Right lobe of liver (tissue), 6 donors: ENCODE results near the gene HTR5A. TPM values are rescaled to one million over a fixed set of nuclear protein-coding genes. Genes with fewer than 3 reads are reported as not detected.

Experiments used
- ATAC-seq, 4 donors: fragments of 200-7000 bp; cut with Tn5 transposase; one replicate each; pipeline ENCODE4 v1.9.1; 2020; ENCODE audit warnings: mild to moderate bottlenecking in 4 of 4, moderate library complexity in 4 of 4
- DNase-seq, 3 donors: peaks; one replicate each; pipeline ENCODE4 v3.0.0-alpha.2; 2020
- H3K27ac ChIP-seq, 3 donors: fragments of 200-600 bp; one replicate each; pipeline ENCODE4 v1.8.0; 2022
- H3K27me3 ChIP-seq, 2 donors: fragments of 200-600 bp; one replicate each; pipeline ENCODE4 v1.8.0; 2022
- H3K36me3 ChIP-seq, 4 donors: fragments of 200-600 bp; sonication (generic) in 1 of 4; one replicate each; pipeline versions ENCODE4 v1.5.1 to v1.8.0; 2017 to 2022; ENCODE audit warnings: control low read depth in 1 of 4
- H3K4me1 ChIP-seq, 4 donors: fragments of 200-600 bp; sonication (generic) in 1 of 4; one replicate each; pipeline versions ENCODE4 v1.5.1 to v1.8.0; 2017 to 2022; ENCODE audit warnings: control low read depth in 1 of 4
- H3K4me3 ChIP-seq, 3 donors: fragments of 200-600 bp; one replicate each; pipeline ENCODE4 v1.8.0; 2022
- H3K9me3 ChIP-seq, 4 donors: fragments of 200-600 bp; sonication (generic) in 1 of 4; one replicate each; pipeline versions ENCODE4 v1.5.1 to v1.8.0; 2017 to 2022; ENCODE audit warnings: control low read depth in 1 of 4
- POLR2A ChIP-seq: fragments of 450-650 bp; IDR thresholded peaks from one replicate; pipeline ENCODE4 v1.6.1; 2017; ENCODE audit warnings: antibody characterized with exemption, mild to moderate bottlenecking
- WGBS: methylation state at CpG from one replicate; pipeline ENCODE4 v1.1.6; 2018; ENCODE audit warnings: low coverage, low lambda C conversion rate; ENCODE audit not compliant: insufficient coverage; ENCODE audit errors: missing lambda C conversion rate; 5-methylcytosine and 5-hydroxymethylcytosine counted together
- intact Hi-C, 2 donors: fragments of 100-400 bp; cut with DNase I; formaldehyde crosslinking; loops; one replicate each; pipeline versions ENCODE4 v1.11.2 to v1.14.1; 2022
- total RNA-seq, 6 experiments: library from RNA; depleted of rRNA in 2 of 6; stranded (reverse); fragments of >200 nt in 2 of 6; fragmentation: NEBNext Ultra II Directional in 3 of 6; extraction: Animal tissue kit (Norgen Biotek cat#: 25700) in 3 of 6; gene quantifications; one replicate each; pipeline versions ENCODE4 v1.1.0 to v1.2.4, GENCODE V29; 2016 to 2023
- TF ChIP-seq, protein P1 (sequence below), 4 donors: fragments of 200-600 bp in 3 of 4; fragments of 450-650 bp in 1 of 4; IDR thresholded peaks; one replicate each; pipeline versions ENCODE4 v1.5.1 to v1.8.0; 2016 to 2022; ENCODE audit warnings: antibody characterized with exemption in 4 of 4, mild to moderate bottlenecking in 2 of 4
- donor health status: DM: no; HTN: yes; CAD: no.
- donor health status: DM: no; HTN: no; CAD: no.
- donor health status: DM: no; HTN: no; CAD: no.
- donor health status: DM: no; HTN: yes; CAD: no.
- donor health status: DM: no; HTN: yes; CAD: no.

Gene HTR5A
- total RNA-seq, 6 experiments from 2014 or later = not detected

DNA sequence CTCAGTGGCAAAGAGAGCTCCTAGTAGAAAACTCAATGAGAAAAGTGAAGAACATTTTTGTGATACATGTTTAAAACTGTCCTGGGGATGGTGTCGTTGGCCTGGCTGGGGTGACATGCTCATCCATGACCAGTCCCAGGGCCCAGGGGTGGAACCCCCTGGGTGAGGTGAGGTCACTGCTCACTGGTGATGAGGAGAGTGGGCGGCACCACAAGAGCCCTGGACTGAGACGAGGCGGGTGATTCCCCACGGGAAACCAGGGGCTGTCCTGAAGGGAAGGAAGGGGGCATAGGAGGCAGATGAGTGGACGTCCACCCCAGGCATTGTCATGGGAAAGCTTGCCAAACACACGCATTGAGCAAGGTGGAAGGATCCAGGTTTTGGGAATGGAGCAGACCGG, 54.6 kb downstream of the HTR5A start:
- no peaks in the 10 kb centered on the region for H3K9me3 ChIP-seq
- H3K36me3 ChIP-seq = no peaks in the 10 kb centered on the region
- TF ChIP-seq POLR2A = no peak
- TF ChIP-seq, protein P1, sequence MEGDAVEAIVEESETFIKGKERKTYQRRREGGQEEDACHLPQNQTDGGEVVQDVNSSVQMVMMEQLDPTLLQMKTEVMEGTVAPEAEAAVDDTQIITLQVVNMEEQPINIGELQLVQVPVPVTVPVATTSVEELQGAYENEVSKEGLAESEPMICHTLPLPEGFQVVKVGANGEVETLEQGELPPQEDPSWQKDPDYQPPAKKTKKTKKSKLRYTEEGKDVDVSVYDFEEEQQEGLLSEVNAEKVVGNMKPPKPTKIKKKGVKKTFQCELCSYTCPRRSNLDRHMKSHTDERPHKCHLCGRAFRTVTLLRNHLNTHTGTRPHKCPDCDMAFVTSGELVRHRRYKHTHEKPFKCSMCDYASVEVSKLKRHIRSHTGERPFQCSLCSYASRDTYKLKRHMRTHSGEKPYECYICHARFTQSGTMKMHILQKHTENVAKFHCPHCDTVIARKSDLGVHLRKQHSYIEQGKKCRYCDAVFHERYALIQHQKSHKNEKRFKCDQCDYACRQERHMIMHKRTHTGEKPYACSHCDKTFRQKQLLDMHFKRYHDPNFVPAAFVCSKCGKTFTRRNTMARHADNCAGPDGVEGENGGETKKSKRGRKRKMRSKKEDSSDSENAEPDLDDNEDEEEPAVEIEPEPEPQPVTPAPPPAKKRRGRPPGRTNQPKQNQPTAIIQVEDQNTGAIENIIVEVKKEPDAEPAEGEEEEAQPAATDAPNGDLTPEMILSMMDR (IDR thresholded peaks at IDR 0.05) = no peak
- H3K4me1 ChIP-seq = no peaks in the 10 kb centered on the region
- no peak for ATAC-seq
- H3K4me3 ChIP-seq = no peak overlapping the region
- no peaks in the 10 kb centered on the region for H3K27me3 ChIP-seq
- DNase-seq = no peak
- H3K27ac ChIP-seq = no peak overlapping the region
- intact Hi-C loops = no loop called here
- WGBS = 82% methylated on average over 2 of the region's 8 CpGs

DNA sequence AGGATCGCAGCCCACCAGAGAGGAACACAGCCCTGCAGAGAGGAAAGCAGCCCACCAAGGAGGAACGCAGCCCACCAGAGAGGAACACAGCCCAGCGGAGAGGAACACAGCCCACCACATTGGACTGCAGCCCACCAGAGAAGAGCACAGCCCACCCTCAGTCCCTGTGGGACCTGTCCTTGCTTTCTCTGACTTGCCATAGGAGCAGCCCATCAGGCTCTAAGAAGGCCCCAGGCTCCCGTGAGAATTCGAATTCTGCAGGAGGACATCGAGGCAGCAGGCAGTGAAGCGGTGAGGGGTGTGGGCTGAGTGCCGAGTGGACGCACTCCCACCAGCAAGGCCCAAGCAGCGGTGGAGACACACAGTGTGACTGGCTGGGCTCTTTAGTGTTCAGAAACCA, 59.1 kb downstream of the HTR5A start:
- intact Hi-C loops = no loop called here
- no peak for ATAC-seq

DNA sequence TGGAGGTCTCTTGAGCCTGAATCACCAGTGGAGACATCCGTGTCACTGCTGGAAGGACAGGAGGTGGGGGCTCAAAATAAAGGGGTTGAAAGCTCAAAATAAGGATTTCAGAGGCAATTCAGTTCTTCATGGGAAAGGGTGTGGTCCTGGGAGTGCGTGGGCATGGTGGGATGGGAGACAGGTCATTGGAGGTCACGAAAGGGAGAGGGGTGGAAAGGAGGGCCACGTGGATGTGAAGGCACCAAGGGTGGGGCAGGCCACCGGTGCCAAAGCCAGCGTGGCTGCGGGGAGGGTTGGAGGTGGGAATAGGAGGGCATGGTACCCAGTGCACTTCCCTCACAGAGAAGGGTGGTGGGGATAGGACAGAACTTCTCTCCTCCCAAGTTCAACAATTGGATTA, 59.7 kb downstream of the HTR5A start:
- ATAC-seq = no peak
- Histone ChIP-seq H3K4me1 (no peaks in the 10 kb centered on the region), H3K9me3 (no peaks in the 10 kb centered on the region), H3K4me3 (no peak overlapping the region), H3K27ac (no peak overlapping the region), H3K27me3 (no peaks in the 10 kb centered on the region), H3K36me3 (no peaks in the 10 kb centered on the region)
- WGBS = 79% methylated on average over 4 of the region's 7 CpGs
- DNase-seq = no peak
- intact Hi-C loops = no loop called here
- TF ChIP-seq POLR2A = no peak
- TF ChIP-seq, protein P1 (IDR thresholded peaks at IDR 0.05) = no peak

More for the DNA sequence above, 59.1 kb downstream of the HTR5A start:
- H3K4me3 ChIP-seq = no peak overlapping the region
- WGBS = 81% methylated on average over 7 of the region's 10 CpGs
- H3K4me1 ChIP-seq = no peaks in the 10 kb centered on the region
- no peaks in the 10 kb centered on the region for H3K27me3 ChIP-seq
- H3K27ac ChIP-seq = no peak overlapping the region
- TF ChIP-seq POLR2A = no peak
- TF ChIP-seq, protein P1 (IDR thresholded peaks at IDR 0.05) = no peak
- DNase-seq = no peak
- no peaks in the 10 kb centered on the region for H3K36me3 ChIP-seq
- no peaks in the 10 kb centered on the region for H3K9me3 ChIP-seq

DNA sequence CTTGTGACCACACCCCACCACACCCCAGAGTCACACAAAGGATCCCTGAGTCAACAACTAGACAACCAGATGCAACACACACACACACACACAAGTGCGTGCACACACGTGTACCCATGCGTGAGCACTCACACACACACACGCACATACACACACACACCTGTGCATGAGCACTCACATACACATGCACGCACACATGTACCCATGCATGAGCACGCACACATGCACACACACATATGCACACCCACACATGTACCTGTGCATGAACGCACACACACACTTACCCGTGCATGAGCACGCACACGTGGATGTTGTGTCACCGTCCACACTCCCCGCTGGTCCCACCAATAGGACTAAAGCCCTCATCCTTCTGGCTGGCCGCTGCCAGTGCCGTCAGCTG, 60.4 kb downstream of the HTR5A start:
- no peak for TF ChIP-seq POLR2A
- TF ChIP-seq, protein P1 (IDR thresholded peaks at IDR 0.05) = no peak
- Histone ChIP-seq H3K9me3 (no peaks in the 10 kb centered on the region), H3K27me3 (no peaks in the 10 kb centered on the region), H3K4me1 (no peaks in the 10 kb centered on the region), H3K27ac (no peak overlapping the region), H3K4me3 (no peak overlapping the region), H3K36me3 (no peaks in the 10 kb centered on the region)
- ATAC-seq = no peak
- 82% methylated on average over 7 of the region's 14 CpGs for WGBS
- no peak for DNase-seq
- intact Hi-C loops = no loop called here

DNA sequence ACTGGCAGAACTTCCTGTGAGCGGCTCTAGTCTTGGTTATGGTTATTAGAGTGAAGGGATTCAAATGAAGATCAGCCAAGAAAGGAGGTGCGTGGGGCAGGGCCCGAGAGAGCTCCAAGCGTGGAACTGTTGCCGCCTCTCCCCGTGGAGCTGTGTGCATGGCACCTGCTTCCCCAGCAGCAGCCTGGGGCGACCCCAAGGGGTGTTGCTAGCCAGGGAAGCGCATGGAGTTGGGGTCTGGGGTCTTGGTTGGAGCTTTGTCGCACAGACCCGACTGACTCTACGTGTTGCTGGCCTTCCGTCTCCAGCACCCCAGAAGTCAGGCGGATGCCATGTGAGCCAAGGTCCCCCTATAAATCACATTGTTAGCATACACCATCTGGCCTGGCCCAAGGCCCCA, 61.0 kb downstream of the HTR5A start:
- no peak overlapping the region for H3K27ac ChIP-seq
- no peaks in the 10 kb centered on the region for H3K27me3 ChIP-seq
- intact Hi-C loops = no loop called here
- DNase-seq (no peak), ATAC-seq (no peak)
- TF ChIP-seq, protein P1 (IDR thresholded peaks at IDR 0.05) = no peak
- no peak for TF ChIP-seq POLR2A
- no peaks in the 10 kb centered on the region for H3K36me3 ChIP-seq
- WGBS = 85% methylated on average over 5 of the region's 13 CpGs
- no peaks in the 10 kb centered on the region for H3K9me3 ChIP-seq
- H3K4me3 ChIP-seq = no peak overlapping the region
- no peaks in the 10 kb centered on the region for H3K4me1 ChIP-seq
